T-helper 2 cell (primary cell): ENCODE data around the gene CEP120.

Source experiments
- DNase-seq, 5 experiments: peaks; one replicate each; pipeline versions ENCODE4 v3.0.0 to v3.0.0-alpha.2; 2012 to 2022

Gene CEP120

GRCh38 chr5:123297866-123298265, 125.3 kb downstream of the CEP120 start:
- DNase-seq, result no peak

DNA sequence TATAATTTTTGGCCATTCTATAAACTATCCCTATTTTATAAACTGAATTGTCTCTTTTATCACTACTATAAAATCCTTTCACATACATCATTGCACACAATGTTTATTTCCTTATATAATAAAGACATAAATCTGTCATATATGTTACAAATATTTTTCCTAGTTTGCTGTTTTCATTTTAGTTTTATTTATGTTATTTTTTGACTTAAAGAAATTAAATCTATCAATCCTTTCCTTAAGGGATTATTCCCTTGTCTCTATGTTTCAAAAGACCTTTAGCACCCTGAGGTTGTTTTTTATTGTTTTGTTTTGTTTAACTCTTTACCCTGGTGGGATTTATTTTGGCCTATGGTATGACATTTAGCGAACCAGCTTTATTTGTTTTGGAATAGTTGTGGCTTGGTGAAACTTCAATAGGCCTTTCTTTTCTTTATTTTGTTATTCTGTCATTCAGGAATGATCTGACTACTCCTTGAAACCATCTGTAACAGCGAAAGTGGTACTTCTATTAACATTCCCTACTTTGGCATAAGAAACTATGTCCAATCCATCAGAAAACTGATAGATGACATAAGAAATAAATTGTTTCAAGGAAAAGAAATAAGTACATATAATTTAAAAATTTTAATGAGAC, 125.9 kb downstream of the CEP120 start:
- DNase-seq, result no peak
